Renal cortical epithelial cell (primary cell): ENCODE results near the gene CTDP1. TPM values are rescaled to one million over a fixed set of nuclear protein-coding genes. Genes with fewer than 3 reads are reported as not detected.
"Not testable (repeated sequence)": the region's sequence is repeated elsewhere in the genome, so short reads cannot be mapped to it uniquely, and the experiment has no call there.

Experiments
- DNase-seq: peaks from one replicate; pipeline ENCODE4 v3.0.0-alpha.2; 2011; ENCODE audit warnings: low read depth
- total RNA-seq: library from RNA; depleted of rRNA; stranded (reverse); fragments of >200 nt; gene quantifications from 2 replicates; pipeline ENCODE4 v1.2.3, GENCODE V29; 2014

Gene CTDP1
- total RNA-seq, 1 donor from 2014 or later: 36.1 TPM

GRCh38 chr18:79699653-79700052 lies 20.1 kb downstream of the CTDP1 start:
- DNase-seq: no peak

GRCh38 chr18:79702906-79703305 lies 23.3 kb downstream of the CTDP1 start:
- DNase-seq: no peak

- DNase-seq: no peak
These were observed 25.0 kb downstream of the CTDP1 start for GRCh38 chr18:79704631-79705030.

- DNase-seq: no peak
These were observed 25.7 kb downstream of the CTDP1 start for GRCh38 chr18:79705272-79705671.

- no peak for DNase-seq
These were observed 26.4 kb downstream of the CTDP1 start for GRCh38 chr18:79706006-79706405.

GRCh38 chr18:79706658-79707057 lies 27.1 kb downstream of the CTDP1 start:
- no peak for DNase-seq

GRCh38 chr18:79707239-79707638 lies 27.6 kb downstream of the CTDP1 start:
- DNase-seq: no peak

GRCh38 chr18:79707671-79708070 lies 28.1 kb downstream of the CTDP1 start:
- no peak for DNase-seq

- DNase-seq: no peak
These were observed 28.8 kb downstream of the CTDP1 start for GRCh38 chr18:79708412-79708811.

GRCh38 chr18:79712206-79712857 lies 32.7 kb downstream of the CTDP1 start:
- no peak for DNase-seq

GRCh38 chr18:79713341-79713740 lies 33.7 kb downstream of the CTDP1 start:
- no peak for DNase-seq

- no peak for DNase-seq
These were observed 35.1 kb downstream of the CTDP1 start for GRCh38 chr18:79714531-79715240.

GRCh38 chr18:79715280-79715679 lies 35.7 kb downstream of the CTDP1 start:
- no peak for DNase-seq

GRCh38 chr18:79717059-79717458 lies 37.5 kb downstream of the CTDP1 start:
- DNase-seq: no peak

- no peak for DNase-seq
These were observed 38.0 kb downstream of the CTDP1 start for GRCh38 chr18:79717555-79718074.

GRCh38 chr18:79718126-79718525 lies 38.5 kb downstream of the CTDP1 start:
- no peak for DNase-seq

- DNase-seq: no peak
These were observed 39.4 kb downstream of the CTDP1 start for GRCh38 chr18:79718878-79719477.

- DNase-seq: not testable (repeated sequence)
These were observed 40.1 kb downstream of the CTDP1 start for GRCh38 chr18:79719478-79720358.

- DNase-seq: no peak
These were observed 40.7 kb downstream of the CTDP1 start for GRCh38 chr18:79720359-79720733.

GRCh38 chr18:79723036-79723435 lies 43.4 kb downstream of the CTDP1 start:
- DNase-seq: no peak

GRCh38 chr18:79723628-79724027 lies 44.0 kb downstream of the CTDP1 start:
- no peak for DNase-seq
